ENCODE data around the gene SLC13A3.

The SLC13A3 gene

DNA sequence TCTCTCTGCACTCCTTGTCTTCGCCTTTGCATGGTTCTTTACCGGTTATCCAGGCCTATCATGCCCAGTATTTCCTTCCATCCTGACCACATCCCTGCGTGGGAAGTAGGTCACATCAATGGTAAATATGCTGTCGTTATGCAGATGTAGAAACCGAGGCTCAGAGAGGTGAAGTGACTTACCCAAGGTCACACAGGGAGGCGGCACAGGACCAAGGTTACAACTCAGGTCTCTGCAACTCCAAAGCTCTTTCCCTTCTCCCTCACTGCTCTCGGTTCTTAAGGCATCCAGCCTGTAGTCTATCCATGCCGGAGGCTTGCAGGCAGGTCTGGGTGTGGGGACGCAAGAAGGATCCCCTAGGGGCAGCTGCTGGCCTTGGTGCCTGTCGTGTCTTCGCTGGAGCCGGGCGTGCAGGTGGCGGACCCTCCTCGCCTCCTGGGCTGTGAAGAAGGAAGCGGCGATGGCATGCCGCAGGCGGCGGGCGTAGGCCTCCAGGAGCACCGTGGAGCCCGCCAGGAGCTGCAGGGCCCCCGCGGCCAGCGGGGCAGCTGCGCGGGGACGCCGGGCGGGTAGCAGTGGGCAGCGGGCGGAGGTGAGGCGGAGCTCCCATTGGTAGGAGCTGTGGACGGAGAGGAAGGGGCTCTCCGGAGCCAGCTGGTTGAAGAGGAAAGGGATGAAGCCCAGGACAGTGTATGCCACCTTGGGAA is 109.9 kb downstream of the SLC13A3 start:
- no peak overlapping the region for H3K4me2 ChIP-seq (ENCODE audit: low read depth, low read length, poor library complexity, severe bottlenecking)
- no peak overlapping the region for H3K4me3 ChIP-seq (ENCODE audit: insufficient read depth, low read length, poor library complexity, severe bottlenecking)
- H3K27ac ChIP-seq (ENCODE audit: low read depth, low read length) = no peak overlapping the region
- H3K79me2 ChIP-seq (ENCODE audit: insufficient read depth, low read length) = no peaks in the 10 kb centered on the region
- no peaks in the 10 kb centered on the region for H3K36me3 ChIP-seq (ENCODE audit: low read length)
- H3K27me3 ChIP-seq (ENCODE audit: low read length) = no peaks in the 10 kb centered on the region
- no peaks in the 10 kb centered on the region for H3F3A ChIP-seq (ENCODE audit: insufficient read depth)
- no peak overlapping the region for H3K9ac ChIP-seq (ENCODE audit: low read length)
- TF ChIP-seq EZH2phosphoT487 (conservative IDR thresholded peaks at IDR 0.05; ENCODE audit: low read length) = no peak
- TF ChIP-seq, protein P1, sequence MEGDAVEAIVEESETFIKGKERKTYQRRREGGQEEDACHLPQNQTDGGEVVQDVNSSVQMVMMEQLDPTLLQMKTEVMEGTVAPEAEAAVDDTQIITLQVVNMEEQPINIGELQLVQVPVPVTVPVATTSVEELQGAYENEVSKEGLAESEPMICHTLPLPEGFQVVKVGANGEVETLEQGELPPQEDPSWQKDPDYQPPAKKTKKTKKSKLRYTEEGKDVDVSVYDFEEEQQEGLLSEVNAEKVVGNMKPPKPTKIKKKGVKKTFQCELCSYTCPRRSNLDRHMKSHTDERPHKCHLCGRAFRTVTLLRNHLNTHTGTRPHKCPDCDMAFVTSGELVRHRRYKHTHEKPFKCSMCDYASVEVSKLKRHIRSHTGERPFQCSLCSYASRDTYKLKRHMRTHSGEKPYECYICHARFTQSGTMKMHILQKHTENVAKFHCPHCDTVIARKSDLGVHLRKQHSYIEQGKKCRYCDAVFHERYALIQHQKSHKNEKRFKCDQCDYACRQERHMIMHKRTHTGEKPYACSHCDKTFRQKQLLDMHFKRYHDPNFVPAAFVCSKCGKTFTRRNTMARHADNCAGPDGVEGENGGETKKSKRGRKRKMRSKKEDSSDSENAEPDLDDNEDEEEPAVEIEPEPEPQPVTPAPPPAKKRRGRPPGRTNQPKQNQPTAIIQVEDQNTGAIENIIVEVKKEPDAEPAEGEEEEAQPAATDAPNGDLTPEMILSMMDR (IDR thresholded peaks at IDR 0.05; ENCODE audit: insufficient read depth, low read length, poor library complexity, severe bottlenecking) = no peak
- H2AFZ ChIP-seq (ENCODE audit: low read depth, low read length, severe bottlenecking) = no peak overlapping the region
- H4K20me1 ChIP-seq (ENCODE audit: low read depth, low read length) = no peaks in the 10 kb centered on the region
- no peaks in the 10 kb centered on the region for H3K9me2 ChIP-seq (replicated peaks; ENCODE audit: insufficient read depth, low read length)
- H3K9me3 ChIP-seq (ENCODE audit: insufficient read depth, low read length) = no peaks in the 10 kb centered on the region

DNA sequence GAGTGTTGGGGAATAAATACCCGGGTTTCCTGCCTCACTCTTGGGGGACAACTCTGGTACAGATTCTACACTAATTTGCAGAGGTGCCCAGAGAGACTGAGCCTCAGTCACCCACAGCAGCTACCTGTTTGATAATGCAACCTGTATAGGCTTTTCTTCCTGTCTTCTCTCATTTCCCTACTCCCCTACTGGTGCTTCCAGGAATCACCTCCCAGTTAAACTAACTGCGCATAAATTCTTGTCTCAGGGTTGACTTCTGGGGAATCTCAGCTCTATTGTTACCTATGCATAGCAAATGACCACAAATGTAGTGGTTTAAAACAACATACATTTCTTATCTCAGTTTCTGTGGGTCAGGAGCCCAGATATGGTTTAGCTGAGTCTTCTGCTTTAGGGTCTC is 112.1 kb downstream of the SLC13A3 start:
- Histone ChIP-seq H3K9ac (ENCODE audit: low read length) (no peak overlapping the region), H3K9me3 (ENCODE audit: insufficient read depth, low read length) (no peaks in the 10 kb centered on the region), H3K4me2 (ENCODE audit: low read depth, low read length, poor library complexity, severe bottlenecking) (no peak overlapping the region), H2AFZ (ENCODE audit: low read depth, low read length, severe bottlenecking) (no peak overlapping the region), H3K36me3 (ENCODE audit: low read length) (no peaks in the 10 kb centered on the region), H3K27ac (ENCODE audit: low read depth, low read length) (no peak overlapping the region), H4K20me1 (ENCODE audit: low read depth, low read length) (no peaks in the 10 kb centered on the region), H3K9me2 (replicated peaks; ENCODE audit: insufficient read depth, low read length) (no peaks in the 10 kb centered on the region), H3K79me2 (ENCODE audit: insufficient read depth, low read length) (no peaks in the 10 kb centered on the region), H3K4me3 (ENCODE audit: insufficient read depth, low read length, poor library complexity, severe bottlenecking) (no peak overlapping the region), H3K27me3 (ENCODE audit: low read length) (no peaks in the 10 kb centered on the region), H3F3A (ENCODE audit: insufficient read depth) (no peaks in the 10 kb centered on the region)
- TF ChIP-seq, protein P1 (IDR thresholded peaks at IDR 0.05; ENCODE audit: insufficient read depth, low read length, poor library complexity, severe bottlenecking) = no peak
- TF ChIP-seq EZH2phosphoT487 (conservative IDR thresholded peaks at IDR 0.05; ENCODE audit: low read length) = no peak

DNA sequence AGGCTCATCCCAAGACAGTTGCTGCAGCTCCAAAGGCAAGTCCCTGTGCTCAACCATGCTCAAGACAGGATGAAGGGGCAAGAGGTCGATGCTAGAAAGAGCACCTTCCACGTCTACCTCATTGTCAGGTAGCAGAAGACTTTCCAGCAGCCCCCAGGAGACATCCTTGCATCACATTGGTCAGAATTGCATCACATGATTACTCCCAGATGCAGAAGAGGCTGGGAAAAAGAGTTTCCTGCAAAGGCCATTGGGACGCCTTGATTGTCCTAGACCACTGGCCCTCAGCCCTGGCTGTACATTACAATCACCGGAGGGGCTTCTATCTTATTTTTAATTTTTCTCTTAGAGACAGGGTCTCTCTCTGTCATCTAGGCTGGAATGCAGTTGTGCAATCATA is 120.6 kb downstream of the SLC13A3 start:
- Histone ChIP-seq H3K9ac (ENCODE audit: low read length) (no peak overlapping the region), H2AFZ (ENCODE audit: low read depth, low read length, severe bottlenecking) (no peak overlapping the region), H3K4me2 (ENCODE audit: low read depth, low read length, poor library complexity, severe bottlenecking) (no peak overlapping the region), H3K27ac (ENCODE audit: low read depth, low read length) (no peak overlapping the region), H3K36me3 (ENCODE audit: low read length) (no peaks in the 10 kb centered on the region), H3F3A (ENCODE audit: insufficient read depth) (no peaks in the 10 kb centered on the region), H3K79me2 (ENCODE audit: insufficient read depth, low read length) (no peaks in the 10 kb centered on the region), H4K20me1 (ENCODE audit: low read depth, low read length) (no peaks in the 10 kb centered on the region), H3K9me2 (replicated peaks; ENCODE audit: insufficient read depth, low read length) (no peaks in the 10 kb centered on the region), H3K27me3 (ENCODE audit: low read length) (no peaks in the 10 kb centered on the region), H3K4me3 (ENCODE audit: insufficient read depth, low read length, poor library complexity, severe bottlenecking) (no peak overlapping the region), H3K9me3 (ENCODE audit: insufficient read depth, low read length) (no peaks in the 10 kb centered on the region)
- no peak for TF ChIP-seq EZH2phosphoT487 (conservative IDR thresholded peaks at IDR 0.05; ENCODE audit: low read length)
- TF ChIP-seq, protein P1 (IDR thresholded peaks at IDR 0.05; ENCODE audit: insufficient read depth, low read length, poor library complexity, severe bottlenecking) = no peak
